Fibroblast of villous mesenchyme (primary cell): ENCODE data around the gene RASA4B. TPM values are rescaled to one million over a fixed set of nuclear protein-coding genes. Genes with fewer than 3 reads are reported as not detected.

ENCODE experiments used
- DNase-seq: peaks from one replicate; pipeline ENCODE4 v3.0.0-alpha.2; 2010; ENCODE audit warnings: low read depth
- H3K4me3 ChIP-seq: 2 replicates; pipeline ENCODE4 v1.5.1; 2011; ENCODE audit warnings: low read depth, mild to moderate bottlenecking, low read length
- total RNA-seq: library from RNA; depleted of rRNA; stranded (reverse); fragments of >200 nt; gene quantifications from 2 replicates; pipeline ENCODE4 v1.2.3, GENCODE V29; 2012
- TF ChIP-seq, protein P1 (sequence below): IDR thresholded peaks from 2 replicates; pipeline ENCODE4 v1.5.1; 2012; ENCODE audit warnings: low read depth, mild to moderate bottlenecking, low read length; ENCODE audit not compliant: insufficient read depth

Gene RASA4B
- total RNA-seq, 1 donor: 3.5 TPM

DNA sequence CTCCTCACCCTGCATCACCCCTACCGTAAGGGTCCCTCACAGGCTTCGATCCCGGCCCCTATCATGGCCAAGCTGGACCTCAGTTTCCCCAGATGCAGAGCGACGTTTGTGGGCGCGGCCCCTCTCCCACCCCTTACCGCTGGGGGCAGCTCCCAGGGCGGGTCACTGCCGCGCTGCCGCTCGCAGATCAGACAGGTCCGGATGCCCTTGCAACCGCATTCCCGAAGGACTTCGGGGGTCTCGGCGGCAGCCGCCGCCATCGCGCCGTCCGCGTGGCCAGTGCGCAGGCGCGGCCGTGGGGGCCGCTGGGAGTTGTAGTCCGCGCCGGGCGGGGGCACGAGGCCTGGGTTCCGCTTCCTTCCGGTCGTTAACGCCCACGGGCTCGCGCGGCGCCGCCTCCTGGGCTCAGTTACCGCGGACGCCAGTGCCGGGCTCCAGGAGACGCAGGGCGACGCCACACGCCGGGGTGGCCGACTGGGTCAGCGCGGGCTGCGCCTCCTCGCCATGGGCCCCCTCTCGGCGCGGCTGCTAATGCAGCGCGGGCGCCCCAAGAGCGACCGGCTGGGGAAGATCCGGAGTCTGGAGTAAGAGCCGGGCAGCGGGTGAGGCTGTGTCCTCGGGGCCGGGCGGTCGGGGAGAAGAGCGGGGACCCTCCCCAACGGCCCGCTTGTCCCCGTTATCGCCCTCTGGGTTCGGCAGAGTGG, 52.8 kb downstream of the RASA4B start, which contains the start of the genes ALKBH4 and LRWD1:
ALKBH4 (minus strand) TSS at position 287 of the 704 bp plus-strand sequence; CDS start at position 260, 27 bp downstream.
LRWD1 (plus strand) TSS at position 408 of the 704 bp plus-strand sequence; CDS start at position 505, 97 bp downstream.
- TF ChIP-seq, protein P1, sequence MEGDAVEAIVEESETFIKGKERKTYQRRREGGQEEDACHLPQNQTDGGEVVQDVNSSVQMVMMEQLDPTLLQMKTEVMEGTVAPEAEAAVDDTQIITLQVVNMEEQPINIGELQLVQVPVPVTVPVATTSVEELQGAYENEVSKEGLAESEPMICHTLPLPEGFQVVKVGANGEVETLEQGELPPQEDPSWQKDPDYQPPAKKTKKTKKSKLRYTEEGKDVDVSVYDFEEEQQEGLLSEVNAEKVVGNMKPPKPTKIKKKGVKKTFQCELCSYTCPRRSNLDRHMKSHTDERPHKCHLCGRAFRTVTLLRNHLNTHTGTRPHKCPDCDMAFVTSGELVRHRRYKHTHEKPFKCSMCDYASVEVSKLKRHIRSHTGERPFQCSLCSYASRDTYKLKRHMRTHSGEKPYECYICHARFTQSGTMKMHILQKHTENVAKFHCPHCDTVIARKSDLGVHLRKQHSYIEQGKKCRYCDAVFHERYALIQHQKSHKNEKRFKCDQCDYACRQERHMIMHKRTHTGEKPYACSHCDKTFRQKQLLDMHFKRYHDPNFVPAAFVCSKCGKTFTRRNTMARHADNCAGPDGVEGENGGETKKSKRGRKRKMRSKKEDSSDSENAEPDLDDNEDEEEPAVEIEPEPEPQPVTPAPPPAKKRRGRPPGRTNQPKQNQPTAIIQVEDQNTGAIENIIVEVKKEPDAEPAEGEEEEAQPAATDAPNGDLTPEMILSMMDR: peak; percentile 16
- H3K4me3 ChIP-seq: peak within 1 kb of the TSS; percentile 100

DNA sequence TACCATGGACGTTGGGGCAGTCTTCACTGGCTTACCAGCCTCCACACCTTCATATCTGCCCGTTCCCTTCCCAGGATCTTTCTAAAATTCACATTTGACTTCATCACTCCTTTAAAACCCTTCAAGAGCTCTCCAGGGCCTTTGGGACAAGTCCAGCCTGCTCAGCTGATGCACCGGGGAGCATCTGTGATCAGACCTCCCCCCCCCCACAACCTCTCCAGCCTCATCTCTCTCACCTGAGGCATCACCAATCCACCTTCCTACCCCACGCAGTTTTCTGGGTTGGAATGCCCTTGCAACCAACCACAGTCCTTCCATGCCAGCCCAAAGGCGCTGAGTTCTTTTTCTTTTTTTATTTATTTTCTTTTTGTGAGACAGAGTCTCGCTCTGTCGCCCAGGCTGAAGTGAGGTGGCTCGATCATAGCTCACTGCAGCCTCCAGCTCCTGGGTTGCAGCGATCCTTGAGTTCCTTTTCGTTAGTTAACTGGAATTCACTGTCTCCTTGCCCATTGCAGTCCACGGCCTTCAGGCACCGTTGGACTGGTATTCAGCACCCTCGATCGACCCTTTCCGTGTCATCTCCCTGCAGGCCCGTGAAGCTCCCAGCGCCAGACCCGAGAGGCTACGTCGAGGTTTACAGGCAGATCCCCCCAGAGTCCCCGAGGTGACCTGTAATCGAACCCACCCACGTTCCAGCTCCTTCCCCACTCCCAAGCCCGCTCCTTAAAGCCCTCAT, 53.6 kb downstream of the RASA4B start:
- peak overlapping the region; percentile 100 for H3K4me3 ChIP-seq
- DNase-seq: peak; percentile 6
- TF ChIP-seq, protein P1: no peak

More for the DNA sequence above, 52.8 kb downstream of the RASA4B start, which contains the start of the genes ALKBH4 and LRWD1:
- peak; percentile 89 for DNase-seq

DNA sequence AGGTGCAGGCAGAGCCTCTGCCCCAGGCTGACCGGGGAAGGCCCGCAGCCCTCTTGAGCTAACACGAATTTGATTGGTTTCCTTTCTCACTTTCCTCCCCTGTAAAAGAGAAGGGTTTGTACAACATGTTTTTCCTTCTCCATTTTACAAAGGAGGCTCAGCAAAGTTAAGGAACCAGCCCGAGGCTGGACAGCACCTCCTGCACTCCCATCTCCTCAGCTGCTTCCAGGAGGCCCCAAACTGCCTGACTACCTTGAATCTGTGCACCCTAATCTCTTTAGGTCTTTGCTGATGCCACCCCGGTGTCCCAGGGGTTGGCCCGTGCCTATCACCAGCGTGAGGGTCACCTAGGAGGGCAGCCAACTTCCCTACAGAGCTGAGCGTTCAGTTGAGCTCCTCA, 57.1 kb downstream of the RASA4B start:
- DNase-seq: no peak
- TF ChIP-seq, protein P1: no peak
- no peak overlapping the region for H3K4me3 ChIP-seq

DNA sequence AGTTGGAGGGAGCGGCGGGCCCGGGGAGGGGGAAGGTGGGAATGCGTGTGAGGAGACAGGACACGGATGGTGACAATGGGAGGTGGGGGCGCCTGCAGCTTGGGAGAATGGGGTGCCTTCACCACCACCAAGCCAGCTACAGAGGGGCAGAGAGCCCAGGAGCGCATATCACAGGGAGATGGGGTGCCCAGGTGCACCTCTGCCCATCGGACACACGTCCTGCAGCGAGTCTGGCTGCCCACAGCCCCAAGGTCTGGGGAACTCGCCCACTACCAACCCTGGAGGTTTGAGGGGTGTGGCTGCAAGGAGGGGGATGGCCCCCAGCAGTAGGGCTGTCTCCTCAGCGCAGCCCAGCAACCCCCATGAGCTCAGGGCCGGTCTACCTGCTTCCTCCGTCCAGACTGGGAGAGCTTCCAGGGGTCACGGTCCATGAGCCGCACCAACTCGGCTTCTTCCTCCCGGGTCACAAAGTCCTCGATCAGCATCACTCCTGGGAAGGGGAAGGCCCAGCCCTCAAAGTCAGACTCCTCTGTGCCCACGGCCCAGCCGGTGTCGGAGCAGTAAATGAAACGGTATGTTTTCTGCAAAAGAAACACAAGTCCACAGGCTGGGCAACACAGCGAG, 58.2 kb downstream of the RASA4B start:
- H3K4me3 ChIP-seq: no peak overlapping the region
- TF ChIP-seq, protein P1: no peak
- DNase-seq: no peak

DNA sequence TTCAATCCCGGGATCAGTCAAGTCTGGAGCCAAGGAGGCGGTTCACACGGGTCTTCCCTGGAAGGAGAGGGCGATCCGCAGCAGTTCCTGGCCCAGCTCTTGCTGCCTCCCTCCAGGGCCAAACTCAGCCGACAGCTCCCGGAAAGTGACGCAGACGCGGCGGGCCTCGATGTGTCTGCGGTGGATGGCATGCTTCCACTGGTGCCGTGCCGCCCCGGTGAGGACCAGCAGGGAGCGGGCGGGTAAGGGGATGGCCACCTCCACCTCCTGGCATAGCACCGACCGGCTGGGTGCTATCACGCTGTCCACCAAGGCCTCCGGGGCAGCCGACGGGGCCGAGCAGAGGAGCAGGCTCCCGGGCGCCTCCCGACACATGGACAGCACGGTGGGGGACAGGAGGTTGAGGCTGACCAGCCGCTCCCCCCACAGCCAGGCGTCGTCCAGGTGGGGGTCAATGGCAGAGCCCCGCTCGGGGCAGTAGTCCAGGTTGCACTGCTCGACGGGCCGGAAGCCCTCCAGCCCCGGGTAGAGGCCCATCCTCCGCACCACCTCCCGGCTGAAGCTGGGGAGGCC, 60.1 kb downstream of the RASA4B start:
- no peak for DNase-seq
- H3K4me3 ChIP-seq: no peak overlapping the region
- TF ChIP-seq, protein P1: no peak

DNA sequence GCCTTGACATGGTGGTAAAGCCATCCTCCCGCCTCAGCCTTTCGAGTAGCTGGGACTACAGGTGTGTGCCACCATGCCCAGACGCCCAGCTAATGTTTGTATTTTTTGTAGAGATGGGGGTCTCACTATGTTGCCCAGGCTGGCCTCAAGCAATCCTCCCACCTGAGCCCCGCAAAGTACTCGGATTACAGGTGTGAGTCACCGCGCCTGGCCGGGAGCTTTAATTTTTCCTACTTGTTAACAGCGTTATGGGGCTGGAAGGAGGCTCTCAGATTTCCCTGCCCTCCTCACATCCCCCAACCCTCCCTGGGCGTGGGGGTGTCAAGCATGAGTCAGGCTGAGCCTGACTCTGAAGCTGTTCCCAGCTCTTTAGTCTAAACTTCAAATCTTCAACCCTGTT, 61.2 kb downstream of the RASA4B start:
- TF ChIP-seq, protein P1: no peak
- DNase-seq: peak; percentile 21
- H3K4me3 ChIP-seq: no peak overlapping the region
